Measurements from ENCODE around the gene MTRFR. TPM values are rescaled to one million over a fixed set of nuclear protein-coding genes. Genes with fewer than 3 reads are reported as not detected.
A peak's percentile ranks its signal among the peaks of the same experiment; 100 is the strongest.

Gene MTRFR
- total RNA-seq, 1 experiment from 2014 or later, result 14.8 TPM

- no CpG with 5 or more reads among the region's 24 CpGs for WGBS (ENCODE audit: extremely low coverage, insufficient read length, low lambda C conversion rate)
Measured at GRCh38 chr12:123253641-123254459, 20.6 kb downstream of the MTRFR start.

More at GRCh38 chr12:123253641-123254459, 20.6 kb downstream of the MTRFR start:
- H3K4me3 Mint-ChIP-seq, result no peak overlapping the region
- Histone ChIP-seq H3K4ac (ENCODE audit: low read depth, low read length) (no peak overlapping the region), H3K56ac (ENCODE audit: insufficient read length, low read depth, low read length) (no peak overlapping the region), H3K18ac (ENCODE audit: insufficient read length, low read depth, low read length) (no peak overlapping the region), H2BK20ac (ENCODE audit: low read depth, low read length, poor library complexity, severe bottlenecking) (no peak overlapping the region), H4K20me1 (ENCODE audit: control insufficient read depth, insufficient read depth, insufficient read length) (no peaks in the 10 kb centered on the region), H3K23ac (ENCODE audit: insufficient read length, low read depth, low read length) (no peak overlapping the region), H3K9ac (ENCODE audit: extremely low read depth, insufficient read length, low read length) (no peak overlapping the region), H3K27me3 (ENCODE audit: insufficient read depth, low read length) (no peaks in the 10 kb centered on the region), H4K91ac (ENCODE audit: insufficient read length, low read depth, low read length) (no peak overlapping the region), H2BK120ac (ENCODE audit: low read depth, low read length, poor library complexity, severe bottlenecking) (no peak overlapping the region), H3T11ph (ENCODE audit: low read length) (no peak overlapping the region), H3K14ac (ENCODE audit: insufficient read depth, low read length) (no peak overlapping the region), H3K79me2 (ENCODE audit: insufficient read depth, low read length) (no peaks in the 10 kb centered on the region), H2BK12ac (ENCODE audit: insufficient read length, low read depth, low read length) (no peak overlapping the region), H3K23me2 (ENCODE audit: insufficient read length, low read depth, low read length, poor library complexity, severe bottlenecking) (no peaks in the 10 kb centered on the region), H4K5ac (ENCODE audit: insufficient read length, low read depth, low read length) (no peak overlapping the region), H4K8ac (replicated peaks; ENCODE audit: insufficient read length, low read depth, low read length) (no peak overlapping the region), H3K4me2 (ENCODE audit: insufficient read depth, insufficient read length, low read length) (no peak overlapping the region), H3K27ac (ENCODE audit: insufficient read length, low read depth, low read length) (no peak overlapping the region), H3K9me3 (ENCODE audit: control insufficient read depth, low read depth, low read length) (no peaks in the 10 kb centered on the region), H2BK15ac (ENCODE audit: low read depth, low read length) (no peak overlapping the region), H3K4me1 (ENCODE audit: insufficient read depth, low read length) (no peaks in the 10 kb centered on the region), H2BK5ac (ENCODE audit: insufficient read length, low read length) (no peak overlapping the region), H3K79me1 (ENCODE audit: insufficient read depth, low read depth, low read length, poor library complexity, severe bottlenecking) (peaks cover 4% of the 10 kb centered on the region), H2AK5ac (ENCODE audit: insufficient read length, low read length) (no peak overlapping the region), H2AFZ (ENCODE audit: low read length) (no peak overlapping the region)
- peaks cover 41 to 84% (median 82%) of the 10 kb centered on the region in 3 experiments for H3K36me3 Mint-ChIP-seq (ENCODE audit: insufficient read depth in 1 of 3, low read depth in 3 of 3)
- no peaks in the 10 kb centered on the region for H3K27me3 Mint-ChIP-seq (ENCODE audit: low read depth)
- H3K27ac Mint-ChIP-seq, result peak overlapping the region in 2 of 3 experiments; percentile 73 to 90; a peak in 3 of 7 replicates
- H3K9me3 Mint-ChIP-seq, result peaks cover 10 to 16% of the 10 kb centered on the region in 2 experiments
- peaks cover 17 to 19% of the 10 kb centered on the region in 2 experiments for H3K4me1 Mint-ChIP-seq
- no peak for TF ChIP-seq CTCF (conservative IDR thresholded peaks at IDR 0.05)
- no peak for DNase-seq
